ENCODE data around the gene CBLB.

CBLB gene

GRCh38 chr3:105802118-105802706 is 66.6 kb downstream of the CBLB start:
- no peak overlapping the region for H3K4me3 ChIP-seq (ENCODE audit: low read length)
- TF ChIP-seq CTCF (conservative IDR thresholded peaks at IDR 0.05; ENCODE audit: low read depth, low read length) = no peak
- DNase-seq (ENCODE audit: low read depth) = no peak

- no peak for TF ChIP-seq CTCF (conservative IDR thresholded peaks at IDR 0.05; ENCODE audit: low read depth, low read length)
- no peak overlapping the region for H3K4me3 ChIP-seq (ENCODE audit: low read length)
- no peak for DNase-seq (ENCODE audit: low read depth)
Observed at GRCh38 chr3:105801397-105801796, 67.4 kb downstream of the CBLB start.

GRCh38 chr3:105800320-105800719 is 68.5 kb downstream of the CBLB start:
- no peak for DNase-seq (ENCODE audit: low read depth)
- TF ChIP-seq CTCF (conservative IDR thresholded peaks at IDR 0.05; ENCODE audit: low read depth, low read length) = no peak
- H3K4me3 ChIP-seq (ENCODE audit: low read length) = no peak overlapping the region

GRCh38 chr3:105799286-105799685 is 69.5 kb downstream of the CBLB start:
- H3K4me3 ChIP-seq (ENCODE audit: low read length) = no peak overlapping the region
- DNase-seq (ENCODE audit: low read depth) = no peak
- no peak for TF ChIP-seq CTCF (conservative IDR thresholded peaks at IDR 0.05; ENCODE audit: low read depth, low read length)

GRCh38 chr3:105798381-105798934 is 70.4 kb downstream of the CBLB start:
- TF ChIP-seq CTCF (conservative IDR thresholded peaks at IDR 0.05; ENCODE audit: low read depth, low read length) = no peak
- no peak for DNase-seq (ENCODE audit: low read depth)
- H3K4me3 ChIP-seq (ENCODE audit: low read length) = no peak overlapping the region

- DNase-seq (ENCODE audit: low read depth) = no peak
- H3K4me3 ChIP-seq (ENCODE audit: low read length) = no peak overlapping the region
- TF ChIP-seq CTCF (conservative IDR thresholded peaks at IDR 0.05; ENCODE audit: low read depth, low read length) = no peak
Observed at GRCh38 chr3:105793040-105793439, 75.8 kb downstream of the CBLB start.
